HEK293T (cell line): ENCODE measurements around the gene CST6.

Experiments
- ARNT ChIP-seq: fragments of 450-650 bp; IDR thresholded peaks from 2 replicates; pipeline ENCODE4 v1.6.1; 2017; ENCODE audit warnings: mild to moderate bottlenecking
- BHLHE40 ChIP-seq: fragments of 450-650 bp; IDR thresholded peaks from 2 replicates; pipeline ENCODE4 v1.6.1; 2016; ENCODE audit warnings: mild to moderate bottlenecking, moderate library complexity, borderline replicate concordance
- FOXK2 ChIP-seq: fragments of 450-650 bp; IDR thresholded peaks from 2 replicates; pipeline ENCODE4 v1.6.1; 2016; ENCODE audit warnings: mild to moderate bottlenecking
- HDGF ChIP-seq: fragments of 450-650 bp; IDR thresholded peaks from 2 replicates; pipeline ENCODE4 v1.6.1; 2017; ENCODE audit warnings: antibody characterized with exemption, borderline replicate concordance
- TF ChIP-seq, protein P1 (sequence below): fragments of 450-650 bp; IDR thresholded peaks from 2 replicates; pipeline ENCODE4 v1.6.1; 2016

DNA sequence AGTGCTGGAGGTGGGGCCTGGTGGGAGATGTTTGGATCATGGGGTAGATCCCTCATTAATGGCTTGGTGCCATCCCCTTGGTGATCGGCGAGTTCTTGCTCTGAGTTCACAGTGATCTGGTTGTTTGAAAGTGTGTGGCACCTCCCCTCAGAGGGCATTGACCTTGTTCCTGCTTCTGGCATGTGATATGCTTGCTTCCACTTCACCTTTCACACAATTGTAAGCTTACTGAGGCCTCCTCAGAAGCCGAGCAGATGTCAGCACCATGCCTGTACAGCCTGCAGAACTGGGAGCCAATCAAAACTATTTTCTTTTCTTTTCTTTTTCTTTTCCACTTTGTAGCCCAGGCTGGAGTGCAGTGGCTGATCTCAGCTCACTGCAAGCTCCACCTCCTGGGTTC, 25.5 kb downstream of the CST6 start:
- no peak for TF ChIP-seq ARNT
- TF ChIP-seq HDGF: no peak
- no peak for TF ChIP-seq BHLHE40
- TF ChIP-seq FOXK2: no peak
- TF ChIP-seq, protein P1, sequence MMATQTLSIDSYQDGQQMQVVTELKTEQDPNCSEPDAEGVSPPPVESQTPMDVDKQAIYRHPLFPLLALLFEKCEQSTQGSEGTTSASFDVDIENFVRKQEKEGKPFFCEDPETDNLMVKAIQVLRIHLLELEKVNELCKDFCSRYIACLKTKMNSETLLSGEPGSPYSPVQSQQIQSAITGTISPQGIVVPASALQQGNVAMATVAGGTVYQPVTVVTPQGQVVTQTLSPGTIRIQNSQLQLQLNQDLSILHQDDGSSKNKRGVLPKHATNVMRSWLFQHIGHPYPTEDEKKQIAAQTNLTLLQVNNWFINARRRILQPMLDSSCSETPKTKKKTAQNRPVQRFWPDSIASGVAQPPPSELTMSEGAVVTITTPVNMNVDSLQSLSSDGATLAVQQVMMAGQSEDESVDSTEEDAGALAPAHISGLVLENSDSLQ: no peak
